ENCODE results near the gene YKT6.

The YKT6 gene

GRCh38 chr7:44161371-44161770 is 39.4 kb upstream of the YKT6 start (continued):
- TF ChIP-seq, protein P1, sequence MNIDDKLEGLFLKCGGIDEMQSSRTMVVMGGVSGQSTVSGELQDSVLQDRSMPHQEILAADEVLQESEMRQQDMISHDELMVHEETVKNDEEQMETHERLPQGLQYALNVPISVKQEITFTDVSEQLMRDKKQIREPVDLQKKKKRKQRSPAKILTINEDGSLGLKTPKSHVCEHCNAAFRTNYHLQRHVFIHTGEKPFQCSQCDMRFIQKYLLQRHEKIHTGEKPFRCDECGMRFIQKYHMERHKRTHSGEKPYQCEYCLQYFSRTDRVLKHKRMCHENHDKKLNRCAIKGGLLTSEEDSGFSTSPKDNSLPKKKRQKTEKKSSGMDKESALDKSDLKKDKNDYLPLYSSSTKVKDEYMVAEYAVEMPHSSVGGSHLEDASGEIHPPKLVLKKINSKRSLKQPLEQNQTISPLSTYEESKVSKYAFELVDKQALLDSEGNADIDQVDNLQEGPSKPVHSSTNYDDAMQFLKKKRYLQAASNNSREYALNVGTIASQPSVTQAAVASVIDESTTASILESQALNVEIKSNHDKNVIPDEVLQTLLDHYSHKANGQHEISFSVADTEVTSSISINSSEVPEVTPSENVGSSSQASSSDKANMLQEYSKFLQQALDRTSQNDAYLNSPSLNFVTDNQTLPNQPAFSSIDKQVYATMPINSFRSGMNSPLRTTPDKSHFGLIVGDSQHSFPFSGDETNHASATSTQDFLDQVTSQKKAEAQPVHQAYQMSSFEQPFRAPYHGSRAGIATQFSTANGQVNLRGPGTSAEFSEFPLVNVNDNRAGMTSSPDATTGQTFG (tag by site-specific recombination; IDR thresholded peaks at IDR 0.05; ENCODE audit: borderline replicate concordance): no peak
- TF ChIP-seq ZNF664 (tag by site-specific recombination; IDR thresholded peaks at IDR 0.05) (no peak), ZNF121 (tag by site-specific recombination; IDR thresholded peaks at IDR 0.05) (no peak), ZNF157 (tag by site-specific recombination; IDR thresholded peaks at IDR 0.05) (no peak)
- TF ChIP-seq, protein P2, sequence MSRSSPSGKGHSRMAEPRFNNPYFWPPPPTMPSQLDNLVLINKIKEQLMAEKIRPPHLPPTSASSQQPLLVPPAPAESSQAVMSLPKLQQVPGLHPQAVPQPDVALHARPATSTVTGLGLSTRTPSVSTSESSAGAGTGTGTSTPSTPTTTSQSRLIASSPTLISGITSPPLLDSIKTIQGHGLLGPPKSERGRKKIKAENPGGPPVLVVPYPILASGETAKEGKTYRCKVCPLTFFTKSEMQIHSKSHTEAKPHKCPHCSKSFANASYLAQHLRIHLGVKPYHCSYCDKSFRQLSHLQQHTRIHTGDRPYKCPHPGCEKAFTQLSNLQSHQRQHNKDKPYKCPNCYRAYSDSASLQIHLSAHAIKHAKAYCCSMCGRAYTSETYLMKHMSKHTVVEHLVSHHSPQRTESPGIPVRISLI (tag by site-specific recombination; IDR thresholded peaks at IDR 0.05): no peak
- TF ChIP-seq, protein P3, sequence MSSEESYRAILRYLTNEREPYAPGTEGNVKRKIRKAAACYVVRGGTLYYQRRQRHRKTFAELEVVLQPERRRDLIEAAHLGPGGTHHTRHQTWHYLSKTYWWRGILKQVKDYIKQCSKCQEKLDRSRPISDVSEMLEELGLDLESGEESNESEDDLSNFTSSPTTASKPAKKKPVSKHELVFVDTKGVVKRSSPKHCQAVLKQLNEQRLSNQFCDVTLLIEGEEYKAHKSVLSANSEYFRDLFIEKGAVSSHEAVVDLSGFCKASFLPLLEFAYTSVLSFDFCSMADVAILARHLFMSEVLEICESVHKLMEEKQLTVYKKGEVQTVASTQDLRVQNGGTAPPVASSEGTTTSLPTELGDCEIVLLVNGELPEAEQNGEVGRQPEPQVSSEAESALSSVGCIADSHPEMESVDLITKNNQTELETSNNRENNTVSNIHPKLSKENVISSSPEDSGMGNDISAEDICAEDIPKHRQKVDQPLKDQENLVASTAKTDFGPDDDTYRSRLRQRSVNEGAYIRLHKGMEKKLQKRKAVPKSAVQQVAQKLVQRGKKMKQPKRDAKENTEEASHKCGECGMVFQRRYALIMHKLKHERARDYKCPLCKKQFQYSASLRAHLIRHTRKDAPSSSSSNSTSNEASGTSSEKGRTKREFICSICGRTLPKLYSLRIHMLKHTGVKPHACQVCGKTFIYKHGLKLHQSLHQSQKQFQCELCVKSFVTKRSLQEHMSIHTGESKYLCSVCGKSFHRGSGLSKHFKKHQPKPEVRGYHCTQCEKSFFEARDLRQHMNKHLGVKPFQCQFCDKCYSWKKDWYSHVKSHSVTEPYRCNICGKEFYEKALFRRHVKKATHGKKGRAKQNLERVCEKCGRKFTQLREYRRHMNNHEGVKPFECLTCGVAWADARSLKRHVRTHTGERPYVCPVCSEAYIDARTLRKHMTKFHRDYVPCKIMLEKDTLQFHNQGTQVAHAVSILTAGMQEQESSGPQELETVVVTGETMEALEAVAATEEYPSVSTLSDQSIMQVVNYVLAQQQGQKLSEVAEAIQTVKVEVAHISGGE (tag by site-specific recombination; conservative IDR thresholded peaks at IDR 0.05; ENCODE audit: low read depth): no peak

DNA sequence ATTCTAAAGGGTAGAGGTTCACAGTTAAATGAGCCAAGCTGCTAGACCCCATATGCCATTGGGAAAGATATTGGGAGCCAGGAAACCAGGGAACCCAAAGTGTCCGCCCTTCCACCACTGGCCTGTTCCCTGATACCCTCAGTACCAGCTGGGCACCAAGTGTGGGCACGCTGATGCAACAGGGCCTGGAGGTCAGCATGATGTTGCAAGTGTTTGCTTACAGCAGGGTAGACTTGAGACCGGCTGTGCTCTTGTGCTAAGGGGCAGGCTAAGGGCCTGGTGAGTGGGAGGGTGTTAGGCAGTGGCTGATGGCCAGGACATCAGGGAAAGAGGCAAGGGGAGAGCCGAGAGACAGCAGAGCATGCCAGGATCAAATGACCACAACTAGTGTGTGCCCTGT is 38.6 kb upstream of the YKT6 start:
- H3K4me3 ChIP-seq (ENCODE audit: low read depth, low read length): no peak overlapping the region
- no peak overlapping the region for H3K27ac ChIP-seq (ENCODE audit: extremely low read depth, low read depth, low read length)
- no peaks in the 10 kb centered on the region for H3K36me3 ChIP-seq (ENCODE audit: control insufficient read depth in 2 of 2, insufficient read depth in 1 of 2, low read length in 2 of 2)
- ChIA-PET CTCF (no interaction called here), POLR2A (no interaction called here)
- H3K4me1 ChIP-seq (ENCODE audit: control insufficient read depth, insufficient read depth, low read length): no peaks in the 10 kb centered on the region
- no peaks in the 10 kb centered on the region for H3K9me3 ChIP-seq (ENCODE audit: control insufficient read depth, insufficient read depth, low read depth, low read length)
- TF ChIP-seq ZNF202 (tag by site-specific recombination; IDR thresholded peaks at IDR 0.05; ENCODE audit: borderline replicate concordance) (no peak), ZBTB44 (tag by site-specific recombination; IDR thresholded peaks at IDR 0.05) (no peak), ZBTB21 (tag by site-specific recombination; IDR thresholded peaks at IDR 0.05) (no peak), ZNF341 (tag by site-specific recombination; IDR thresholded peaks at IDR 0.05; ENCODE audit: low read depth) (no peak), ZNF76 (tag by site-specific recombination; IDR thresholded peaks at IDR 0.05; ENCODE audit: borderline replicate concordance, low read depth) (no peak), ZNF37A (tag by site-specific recombination; IDR thresholded peaks at IDR 0.05) (no peak), GLIS2 (tag by site-specific recombination; IDR thresholded peaks at IDR 0.05) (no peak), IKZF3 (tag by site-specific recombination; IDR thresholded peaks at IDR 0.05) (no peak), ZBTB17 (tag by site-specific recombination; IDR thresholded peaks at IDR 0.05) (no peak), MZF1 (tag by site-specific recombination; IDR thresholded peaks at IDR 0.05; ENCODE audit: borderline replicate concordance) (no peak), ZFP69B (tag by site-specific recombination; IDR thresholded peaks at IDR 0.05) (no peak)
- TF ChIP-seq, protein P4, sequence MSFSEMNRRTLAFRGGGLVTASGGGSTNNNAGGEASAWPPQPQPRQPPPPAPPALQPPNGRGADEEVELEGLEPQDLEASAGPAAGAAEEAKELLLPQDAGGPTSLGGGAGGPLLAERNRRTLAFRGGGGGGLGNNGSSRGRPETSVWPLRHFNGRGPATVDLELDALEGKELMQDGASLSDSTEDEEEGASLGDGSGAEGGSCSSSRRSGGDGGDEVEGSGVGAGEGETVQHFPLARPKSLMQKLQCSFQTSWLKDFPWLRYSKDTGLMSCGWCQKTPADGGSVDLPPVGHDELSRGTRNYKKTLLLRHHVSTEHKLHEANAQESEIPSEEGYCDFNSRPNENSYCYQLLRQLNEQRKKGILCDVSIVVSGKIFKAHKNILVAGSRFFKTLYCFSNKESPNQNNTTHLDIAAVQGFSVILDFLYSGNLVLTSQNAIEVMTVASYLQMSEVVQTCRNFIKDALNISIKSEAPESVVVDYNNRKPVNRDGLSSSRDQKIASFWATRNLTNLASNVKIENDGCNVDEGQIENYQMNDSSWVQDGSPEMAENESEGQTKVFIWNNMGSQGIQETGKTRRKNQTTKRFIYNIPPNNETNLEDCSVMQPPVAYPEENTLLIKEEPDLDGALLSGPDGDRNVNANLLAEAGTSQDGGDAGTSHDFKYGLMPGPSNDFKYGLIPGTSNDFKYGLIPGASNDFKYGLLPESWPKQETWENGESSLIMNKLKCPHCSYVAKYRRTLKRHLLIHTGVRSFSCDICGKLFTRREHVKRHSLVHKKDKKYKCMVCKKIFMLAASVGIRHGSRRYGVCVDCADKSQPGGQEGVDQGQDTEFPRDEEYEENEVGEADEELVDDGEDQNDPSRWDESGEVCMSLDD (tag by site-specific recombination; IDR thresholded peaks at IDR 0.05): no peak

All from HEK293 (cell line).